Measurements from ENCODE around the gene NRTN. TPM values are rescaled to one million over a fixed set of nuclear protein-coding genes. Genes with fewer than 3 reads are reported as not detected.

NRTN gene
- total and polyA plus RNA-seq, 2 donors (not counting 1 experiment from before 2014, with no cell fraction given), result 0.27 TPM; not detected in 1

GRCh38 chr19:5800361-5801270 is 4.3 kb upstream of the NRTN start:
- POLR2A ChIA-PET, result no interaction called here

More at GRCh38 chr19:5800361-5801270, 4.3 kb upstream of the NRTN start:
- intact Hi-C loops (cut with micrococcal nuclease), result no loop called here
- Mint-ChIP-seq H3K9me3 (ENCODE audit: insufficient read depth) (no peaks in the 10 kb centered on the region), H3K27ac (peak overlapping the region; percentile 59), H3K4me1 (peaks cover 22% of the 10 kb centered on the region), H3K27me3 (peaks cover 32% of the 10 kb centered on the region), H3K4me3 (no peak overlapping the region)
- DNase-seq (no peak), ATAC-seq (ENCODE audit: low read depth) (no peak)
- no peak overlapping the region for H3K9ac ChIP-seq (ENCODE audit: low read length)
- no peaks in the 10 kb centered on the region for H3K79me2 ChIP-seq (ENCODE audit: control insufficient read depth, insufficient read depth, low read length)
- no peak overlapping the region for H2AFZ ChIP-seq (ENCODE audit: insufficient read depth, low read depth, low read length, poor library complexity, severe bottlenecking)
- peaks cover 0 to 40% (median 0%) of the 10 kb centered on the region in 3 donors for H3K9me3 ChIP-seq (ENCODE audit: control extremely low read depth in 1 of 3, control insufficient read depth in 2 of 3, insufficient read depth in 1 of 3, low read length in 2 of 3)
- H3K27ac ChIP-seq (ENCODE audit: low read length in 2 of 2), result no peak overlapping the region
- H3K4me1 ChIP-seq (ENCODE audit: control insufficient read depth in 2 of 2, insufficient read depth in 2 of 2, low read length in 2 of 2), result peaks cover 19 to 24% of the 10 kb centered on the region in 2 donors
- no peaks in the 10 kb centered on the region for H3K36me3 ChIP-seq (replicated peaks in 1 of 2; ENCODE audit: control extremely low read depth in 1 of 2, control insufficient read depth in 1 of 2, extremely low read depth in 1 of 2, insufficient read depth in 2 of 2, low read length in 1 of 2)
- no peak overlapping the region for H3K4me2 ChIP-seq (replicated peaks; ENCODE audit: low read depth, low read length, poor library complexity, severe bottlenecking)
- TF ChIP-seq CTCF (IDR thresholded peaks at IDR 0.05) (no peak), EZH2 (IDR thresholded peaks at IDR 0.05; ENCODE audit: borderline replicate concordance, insufficient read depth, low read depth, low read length, poor library complexity, severe bottlenecking) (no peak)
- H3K27me3 ChIP-seq (replicated peaks in 1 of 4; ENCODE audit: control extremely low read depth in 1 of 4, control insufficient read depth in 3 of 4, insufficient read depth in 4 of 4, low read length in 3 of 4), result peaks cover 0 to 70% (median 27%) of the 10 kb centered on the region in 4 experiments
- 90% methylated on average over 16 of the region's 17 CpGs for WGBS (ENCODE audit: insufficient coverage)
- CTCF ChIA-PET, result no interaction called here
- H3K4me3 ChIP-seq (ENCODE audit: control extremely low read depth in 1 of 5, extremely low read depth in 1 of 5, insufficient read depth in 1 of 5, low read depth in 2 of 5, low read length in 4 of 5), result no peak overlapping the region
- no peaks in the 10 kb centered on the region for H4K20me1 ChIP-seq (ENCODE audit: control insufficient read depth, insufficient read depth, low read length, poor library complexity, severe bottlenecking)

Measured in B cell (primary cell).